ENCODE data around the gene GLOD4. TPM values are rescaled to one million over a fixed set of nuclear protein-coding genes. Genes with fewer than 3 reads are reported as not detected.
"Not testable (repeated sequence)": the region's sequence is repeated elsewhere in the genome, so short reads cannot be mapped to it uniquely, and the experiment has no call there.

The GLOD4 gene, protein sequence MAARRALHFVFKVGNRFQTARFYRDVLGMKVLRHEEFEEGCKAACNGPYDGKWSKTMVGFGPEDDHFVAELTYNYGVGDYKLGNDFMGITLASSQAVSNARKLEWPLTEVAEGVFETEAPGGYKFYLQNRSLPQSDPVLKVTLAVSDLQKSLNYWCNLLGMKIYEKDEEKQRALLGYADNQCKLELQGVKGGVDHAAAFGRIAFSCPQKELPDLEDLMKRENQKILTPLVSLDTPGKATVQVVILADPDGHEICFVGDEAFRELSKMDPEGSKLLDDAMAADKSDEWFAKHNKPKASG
- total RNA-seq (2022) (69.7 and 74.0 TPM in 2 replicates), Bru-seq, nascent RNA (percentile 70 among the genes with signal in this experiment), BruChase-seq, experiment 1, labeled RNA remaining after a 2-hour chase (percentile 79 among the genes with signal in this experiment), BruChase-seq, experiment 2, labeled RNA remaining after a 6-hour chase (percentile 88 among the genes with signal in this experiment)
- long read RNA-seq, transcript GLOD4-202 (9 exons, 2,059 nt), result major isoform, 140 of 160 reads
- long read RNA-seq, partial matches to known transcripts, result 2 of 160 reads
- long read RNA-seq, other reads (novel, unspliced or antisense), result 17 of 160 reads

DNA sequence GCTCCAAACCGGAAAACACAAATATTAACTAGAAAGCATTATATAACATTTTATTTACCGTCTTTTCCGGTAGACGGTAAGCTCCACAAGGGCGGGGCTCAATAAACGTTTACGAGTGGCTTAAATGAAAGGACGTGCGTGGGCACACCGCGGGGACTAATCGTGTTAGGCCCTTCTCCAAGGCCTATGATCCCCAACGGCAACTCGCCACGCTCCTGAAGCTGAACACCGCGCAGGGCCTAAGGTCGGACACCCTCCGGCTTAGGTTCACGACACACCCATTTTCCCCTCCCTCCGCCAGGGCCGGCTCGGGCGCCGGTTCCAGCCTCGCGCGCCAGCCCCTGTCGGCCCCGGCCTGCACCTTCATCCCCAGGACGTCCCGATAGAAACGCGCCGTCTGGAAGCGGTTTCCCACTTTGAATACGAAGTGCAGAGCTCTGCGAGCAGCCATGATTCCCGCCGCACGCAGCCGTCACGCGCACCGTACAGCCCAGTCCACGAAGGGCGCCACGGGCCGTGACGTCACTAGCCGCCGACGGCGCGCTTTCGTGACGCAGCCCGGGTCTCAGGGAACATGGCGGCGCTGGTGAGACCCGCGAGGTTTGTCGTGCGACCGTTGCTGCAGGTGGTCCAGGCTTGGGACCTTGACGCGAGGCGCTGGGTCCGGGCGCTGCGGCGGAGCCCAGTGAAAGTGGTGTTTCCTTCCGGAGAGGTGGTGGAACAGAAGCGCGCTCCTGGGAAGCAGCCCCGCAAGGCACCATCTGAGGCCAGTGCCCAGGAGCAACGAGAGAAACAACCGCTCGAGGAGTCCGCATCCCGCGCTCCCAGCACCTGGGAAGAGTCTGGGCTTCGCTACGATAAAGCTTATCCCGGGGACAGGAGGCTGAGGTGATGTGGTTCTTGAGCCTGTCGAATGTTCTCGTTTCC, at the start of gene GLOD4, which contains the start of gene MRM3:
Gene GLOD4 (minus strand): TSS at position 476 of the 927 bp plus-strand sequence. CDS start 25 bp downstream, at position 451.
Gene MRM3 (plus strand): TSS at position 549 of the 927 bp plus-strand sequence. CDS start 26 bp downstream, at position 575.
- TSS peak; percentile 71 for BruUV-seq (replicated peaks)
- H3K4me1 Mint-ChIP-seq (ENCODE audit: low read depth, unreplicated experiment), result no peaks in the 10 kb centered on the region
- no peaks in the 10 kb centered on the region for H3K9me3 ChIP-seq
- DNase-seq, result peak; percentile 76 to 89
- ChIA-PET CTCF (interaction anchor here (1.4 kb wide), 1 partner anchor 199 kb away, joined by 6 read pairs; no protein-coding TSS in a partner anchor), POLR2A (interaction anchor here (0.6 to 1.0 kb wide), 4 partner anchors 20 to 197 kb away, joined by 3 to 5 read pairs (median 3); partner anchors contain the start of genes GEMIN4 and NXN)
- peak within 1 kb of the TSS; percentile 93 for H3K4me3 Mint-ChIP-seq (ENCODE audit: unreplicated experiment)
- TF ChIP-seq, protein P1, sequence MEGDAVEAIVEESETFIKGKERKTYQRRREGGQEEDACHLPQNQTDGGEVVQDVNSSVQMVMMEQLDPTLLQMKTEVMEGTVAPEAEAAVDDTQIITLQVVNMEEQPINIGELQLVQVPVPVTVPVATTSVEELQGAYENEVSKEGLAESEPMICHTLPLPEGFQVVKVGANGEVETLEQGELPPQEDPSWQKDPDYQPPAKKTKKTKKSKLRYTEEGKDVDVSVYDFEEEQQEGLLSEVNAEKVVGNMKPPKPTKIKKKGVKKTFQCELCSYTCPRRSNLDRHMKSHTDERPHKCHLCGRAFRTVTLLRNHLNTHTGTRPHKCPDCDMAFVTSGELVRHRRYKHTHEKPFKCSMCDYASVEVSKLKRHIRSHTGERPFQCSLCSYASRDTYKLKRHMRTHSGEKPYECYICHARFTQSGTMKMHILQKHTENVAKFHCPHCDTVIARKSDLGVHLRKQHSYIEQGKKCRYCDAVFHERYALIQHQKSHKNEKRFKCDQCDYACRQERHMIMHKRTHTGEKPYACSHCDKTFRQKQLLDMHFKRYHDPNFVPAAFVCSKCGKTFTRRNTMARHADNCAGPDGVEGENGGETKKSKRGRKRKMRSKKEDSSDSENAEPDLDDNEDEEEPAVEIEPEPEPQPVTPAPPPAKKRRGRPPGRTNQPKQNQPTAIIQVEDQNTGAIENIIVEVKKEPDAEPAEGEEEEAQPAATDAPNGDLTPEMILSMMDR (IDR thresholded peaks at IDR 0.05; ENCODE audit: insufficient read depth in 1 of 2, low read depth in 1 of 2, low read length in 1 of 2, severe bottlenecking in 1 of 2, unreplicated experiment in 1 of 2), result no peak
- H3K27me3 Mint-ChIP-seq (ENCODE audit: insufficient read depth, unreplicated experiment), result no peaks in the 10 kb centered on the region
- H3K27ac Mint-ChIP-seq (ENCODE audit: unreplicated experiment), result peak within 1 kb of the TSS; percentile 96
- no peaks in the 10 kb centered on the region for H3K4me1 ChIP-seq
- peak within 1 kb of the TSS; percentile 64 for H3K4me3 ChIP-seq (ENCODE audit: low read depth, low read length)
- H3K27me3 ChIP-seq (replicated peaks; ENCODE audit: control insufficient read depth, insufficient read depth, low read length), result no peaks in the 10 kb centered on the region
- intact Hi-C loops (cut with micrococcal nuclease; ENCODE audit: unreplicated experiment), result loop anchor here (1.0 kb wide), 1 partner anchor 199 kb away; no protein-coding TSS in a partner anchor
- H3K36me3 Mint-ChIP-seq (ENCODE audit: insufficient read depth, unreplicated experiment), result peaks cover 34% of the 10 kb centered on the region
- H3K9me3 Mint-ChIP-seq (ENCODE audit: unreplicated experiment), result no peaks in the 10 kb centered on the region
- H3K36me3 ChIP-seq (ENCODE audit: control insufficient read depth, insufficient read depth, low read length), result no peaks in the 10 kb centered on the region

DNA sequence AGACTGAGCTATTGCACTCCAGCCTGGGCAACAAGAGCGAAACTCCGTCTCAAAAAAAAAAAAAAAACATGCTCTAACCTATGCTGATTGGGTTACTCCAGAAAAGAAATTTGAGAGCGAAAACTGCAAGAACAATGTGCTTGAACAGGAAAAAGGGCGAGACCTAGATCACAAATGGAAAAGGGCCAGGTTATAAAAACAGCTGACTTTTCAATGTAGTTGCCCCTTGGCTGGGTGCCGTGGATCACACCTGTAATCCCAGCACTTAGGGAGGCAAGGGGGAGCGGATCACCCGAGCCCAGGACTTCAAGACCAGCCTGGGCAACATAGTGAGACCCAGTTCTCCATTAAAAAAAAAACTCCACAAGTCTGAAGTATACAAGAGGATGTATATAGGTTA, 48.9 kb upstream of the GLOD4 start:
- H3K36me3 Mint-ChIP-seq (ENCODE audit: insufficient read depth, unreplicated experiment), result peaks cover 79% of the 10 kb centered on the region
- ChIA-PET POLR2A (no interaction called here), CTCF (no interaction called here)
- no peak overlapping the region for H3K4me3 Mint-ChIP-seq (ENCODE audit: unreplicated experiment)
- H3K9me3 ChIP-seq, result no peaks in the 10 kb centered on the region
- TF ChIP-seq, protein P1 (IDR thresholded peaks at IDR 0.05; ENCODE audit: insufficient read depth in 1 of 2, low read depth in 1 of 2, low read length in 1 of 2, severe bottlenecking in 1 of 2, unreplicated experiment in 1 of 2), result no peak
- no peaks in the 10 kb centered on the region for H3K27me3 Mint-ChIP-seq (ENCODE audit: insufficient read depth, unreplicated experiment)
- intact Hi-C loops (cut with micrococcal nuclease; ENCODE audit: unreplicated experiment), result no loop called here
- no peaks in the 10 kb centered on the region for H3K36me3 ChIP-seq (ENCODE audit: control insufficient read depth, insufficient read depth, low read length)
- no peak overlapping the region for H3K27ac Mint-ChIP-seq (ENCODE audit: unreplicated experiment)
- H3K27me3 ChIP-seq (replicated peaks; ENCODE audit: control insufficient read depth, insufficient read depth, low read length), result no peaks in the 10 kb centered on the region
- no TSS peak for BruUV-seq (replicated peaks)
- no peak for DNase-seq
- H3K4me1 Mint-ChIP-seq (ENCODE audit: low read depth, unreplicated experiment), result no peaks in the 10 kb centered on the region
- H3K9me3 Mint-ChIP-seq (ENCODE audit: unreplicated experiment), result no peaks in the 10 kb centered on the region
- no peaks in the 10 kb centered on the region for H3K4me1 ChIP-seq
- H3K4me3 ChIP-seq (ENCODE audit: low read depth, low read length), result no peak overlapping the region

DNA sequence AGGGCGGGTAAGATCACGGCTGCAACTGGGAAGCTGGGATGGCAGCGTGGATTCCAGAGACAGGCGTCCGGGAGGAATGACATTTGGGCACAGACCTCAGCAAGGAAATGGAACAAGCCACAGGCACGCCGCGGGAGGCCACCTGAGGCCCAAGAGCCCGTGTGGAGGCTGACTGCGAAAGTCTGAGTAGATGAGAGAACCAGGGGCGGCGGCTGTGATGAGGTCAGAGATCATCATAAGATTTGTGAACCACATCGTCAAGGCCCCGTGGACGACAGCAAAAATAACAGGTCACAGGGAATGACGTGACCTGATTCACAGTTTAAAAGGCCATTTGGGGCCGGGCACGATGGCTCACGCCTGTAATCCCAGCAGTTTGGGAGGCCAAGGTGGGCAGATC, 48.3 kb upstream of the GLOD4 start:
- H3K36me3 ChIP-seq (ENCODE audit: control insufficient read depth, insufficient read depth, low read length), result no peaks in the 10 kb centered on the region
- POLR2A ChIA-PET, result no interaction called here
- no peaks in the 10 kb centered on the region for H3K9me3 ChIP-seq
- no peaks in the 10 kb centered on the region for H3K4me1 ChIP-seq
- CTCF ChIA-PET, result no interaction called here
- DNase-seq, result no peak
- Mint-ChIP-seq H3K27ac (ENCODE audit: unreplicated experiment) (no peak overlapping the region), H3K9me3 (ENCODE audit: unreplicated experiment) (no peaks in the 10 kb centered on the region), H3K27me3 (ENCODE audit: insufficient read depth, unreplicated experiment) (no peaks in the 10 kb centered on the region), H3K4me1 (ENCODE audit: low read depth, unreplicated experiment) (no peaks in the 10 kb centered on the region), H3K4me3 (ENCODE audit: unreplicated experiment) (no peak overlapping the region), H3K36me3 (ENCODE audit: insufficient read depth, unreplicated experiment) (peaks cover 82% of the 10 kb centered on the region)
- intact Hi-C loops (cut with micrococcal nuclease; ENCODE audit: unreplicated experiment), result no loop called here
- no TSS peak for BruUV-seq (replicated peaks)
- TF ChIP-seq, protein P1 (IDR thresholded peaks at IDR 0.05; ENCODE audit: insufficient read depth in 1 of 2, low read depth in 1 of 2, low read length in 1 of 2, severe bottlenecking in 1 of 2, unreplicated experiment in 1 of 2), result no peak
- no peak overlapping the region for H3K4me3 ChIP-seq (ENCODE audit: low read depth, low read length)
- no peaks in the 10 kb centered on the region for H3K27me3 ChIP-seq (replicated peaks; ENCODE audit: control insufficient read depth, insufficient read depth, low read length)

DNA sequence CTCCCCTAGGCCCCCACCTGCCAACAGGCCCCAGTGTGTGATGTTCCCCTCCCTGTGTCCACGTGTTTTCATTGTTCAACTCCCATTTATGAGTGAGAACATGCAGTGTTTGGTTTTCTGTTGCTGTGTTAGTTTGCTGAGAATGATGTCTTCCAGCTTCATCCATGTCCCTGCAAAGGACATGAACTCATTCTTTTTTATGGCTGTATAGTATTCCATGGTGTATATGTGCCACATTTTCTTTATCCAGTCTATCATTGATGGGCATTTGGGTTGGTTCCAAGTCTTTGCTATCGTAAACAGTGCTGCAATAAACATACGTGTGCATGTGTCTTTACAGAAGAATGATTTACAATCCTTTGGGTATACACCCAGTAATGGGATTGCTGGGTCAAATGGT, 47.5 kb upstream of the GLOD4 start:
- H3K27me3 Mint-ChIP-seq (ENCODE audit: insufficient read depth, unreplicated experiment); H3K36me3 ChIP-seq (ENCODE audit: control insufficient read depth, insufficient read depth, low read length); H3K9me3 ChIP-seq; intact Hi-C loops (cut with micrococcal nuclease; ENCODE audit: unreplicated experiment); H3K4me3 ChIP-seq (ENCODE audit: low read depth, low read length); H3K4me1 ChIP-seq; H3K9me3 Mint-ChIP-seq (ENCODE audit: unreplicated experiment); POLR2A ChIA-PET; BruUV-seq (replicated peaks); H3K4me3 Mint-ChIP-seq (ENCODE audit: unreplicated experiment); H3K27ac Mint-ChIP-seq (ENCODE audit: unreplicated experiment); H3K27me3 ChIP-seq (replicated peaks; ENCODE audit: control insufficient read depth, insufficient read depth, low read length); DNase-seq; H3K4me1 Mint-ChIP-seq (ENCODE audit: low read depth, unreplicated experiment): not testable (repeated sequence)
- H3K36me3 Mint-ChIP-seq (ENCODE audit: insufficient read depth, unreplicated experiment), result peaks cover 82% of the 10 kb centered on the region
- CTCF ChIA-PET, result interaction anchor here (0.6 kb wide), 1 partner anchor 94 kb away, joined by 3 read pairs; no protein-coding TSS in a partner anchor

Measured in Caco-2 (cell line).